NCI-H1092 treated with DMSO at 0.1 percent for 48 hours (cell line): Measurements from ENCODE around the gene POLR2I.
A peak's percentile ranks its signal among the peaks of the same experiment; 100 is the strongest.
"Not testable (repeated sequence)": the region's sequence is repeated elsewhere in the genome, so short reads cannot be mapped to it uniquely, and the experiment has no call there.

Source experiments
- DNase-seq: peaks from one replicate; lab custom pipeline; 2025; lab: John Stamatoyannopoulos, UW

Gene POLR2I

GRCh38 chr19:36114721-36115452, at the start of gene POLR2I:
TSS of gene POLR2I (minus strand) at chr19:36114875. CDS start at chr19:36114856, 19 bp downstream.
- DNase-seq = peak; percentile 98

DNA sequence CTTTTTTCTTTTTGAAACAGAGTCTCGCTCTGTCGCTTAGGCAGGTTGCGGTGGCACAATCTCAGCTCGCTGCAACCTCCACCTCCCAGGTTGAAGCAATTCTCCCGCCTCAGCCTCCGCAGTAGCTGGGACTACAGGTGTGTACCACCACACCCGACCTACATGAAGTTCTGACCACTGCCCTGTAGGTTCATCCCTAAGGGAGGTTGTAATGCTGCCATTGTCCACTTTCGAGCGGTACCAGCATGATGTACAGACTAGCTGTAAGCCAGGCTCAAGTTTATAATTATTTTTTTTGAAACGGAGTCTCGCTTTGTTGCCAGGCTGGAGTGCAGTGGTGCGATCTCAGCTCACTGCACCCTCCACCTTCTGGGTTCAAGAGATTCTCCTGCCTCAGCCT, 49.1 kb upstream of the POLR2I start:
- no peak for DNase-seq

DNA sequence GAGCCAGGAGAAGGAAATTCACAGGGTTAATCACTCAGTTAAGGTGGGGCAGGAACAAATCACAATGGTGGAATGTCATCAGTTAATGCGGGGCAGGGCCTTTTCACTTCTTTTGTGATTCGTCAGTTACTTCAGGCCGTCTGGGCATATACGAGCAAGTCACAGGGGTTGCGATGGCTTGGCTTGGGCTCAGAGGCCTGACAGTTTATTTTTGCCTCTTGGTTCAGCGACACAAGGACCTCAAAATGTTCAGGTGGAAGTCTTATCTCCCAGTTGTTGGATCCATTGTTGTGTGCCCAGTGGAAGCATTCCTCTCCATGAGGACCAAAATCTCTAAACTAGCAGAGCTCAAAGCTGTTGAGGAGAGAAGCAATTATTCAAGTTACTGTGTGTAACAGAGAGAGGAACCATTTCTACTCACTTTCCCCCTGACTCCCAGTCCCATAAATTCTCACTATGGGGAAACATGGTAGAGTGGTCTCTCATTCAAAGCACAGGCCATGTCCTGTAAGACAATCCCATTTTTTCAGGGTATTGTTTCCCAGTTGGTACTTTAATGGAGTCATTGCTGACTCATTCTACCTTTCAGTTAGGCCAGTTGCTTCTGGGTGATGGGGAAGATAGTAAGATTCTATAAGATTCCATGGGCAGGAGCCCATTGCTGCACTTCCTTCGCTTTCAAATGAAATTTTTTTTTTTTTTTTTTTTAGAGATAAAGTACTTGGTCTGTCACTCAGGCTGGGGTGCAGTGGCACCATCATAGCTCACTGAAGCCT, 46.3 kb upstream of the POLR2I start:
- no peak for DNase-seq

DNA sequence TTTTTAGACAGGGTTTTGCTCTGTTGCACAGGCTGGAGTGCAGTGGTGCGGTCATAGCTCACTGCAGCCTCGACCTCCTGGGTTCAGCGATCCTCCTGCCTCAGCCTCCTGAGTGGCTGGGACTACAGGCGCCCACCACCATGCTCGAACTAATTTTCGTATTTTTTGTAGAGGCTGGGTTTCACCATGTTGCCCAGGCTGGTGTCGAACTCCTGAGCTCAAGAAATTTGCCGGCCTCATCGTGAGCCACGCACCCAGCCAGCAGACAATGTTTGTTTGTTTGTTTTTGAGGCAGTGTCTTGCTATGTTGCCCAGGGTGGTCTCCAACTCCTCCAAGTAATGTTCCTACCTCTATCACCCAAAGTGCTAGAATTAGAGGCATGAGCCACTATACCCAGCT, 38.5 kb upstream of the POLR2I start:
- no peak for DNase-seq

DNA sequence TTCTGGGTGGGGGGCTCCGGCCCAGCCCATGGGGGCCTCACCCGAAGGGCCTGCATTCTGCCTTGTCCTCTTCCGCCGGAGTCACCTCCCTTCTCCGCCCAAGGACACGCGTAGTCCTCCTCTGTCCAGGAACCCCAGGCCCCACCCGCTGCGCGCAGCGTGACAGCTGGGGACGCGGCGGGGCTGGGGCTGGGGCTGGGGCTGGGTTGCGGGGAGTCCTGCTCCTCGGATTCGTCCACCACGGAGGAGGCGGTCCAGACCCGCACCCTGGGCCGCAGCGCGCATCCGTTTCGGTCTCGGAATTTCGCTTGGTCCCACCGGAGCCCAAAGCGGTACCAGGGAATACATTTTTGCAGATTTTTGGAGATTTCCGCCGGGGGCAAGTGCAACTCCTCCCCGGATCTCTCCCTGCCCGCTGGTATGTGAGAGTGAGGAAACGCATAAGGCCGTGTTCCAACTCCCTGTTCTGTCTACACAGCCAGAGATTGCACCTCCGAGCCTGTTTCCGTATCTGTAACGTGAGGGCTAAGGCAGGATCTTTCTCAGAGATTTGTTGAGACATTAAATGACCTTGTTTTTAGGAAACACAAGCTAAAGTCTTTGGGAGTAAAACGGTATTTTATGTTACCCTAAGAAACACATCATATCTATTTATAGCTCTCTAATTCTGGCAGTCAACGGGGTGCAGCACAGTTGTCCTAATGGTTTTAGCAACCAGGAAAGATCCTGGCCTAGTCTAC, 37.8 kb upstream of the POLR2I start, which contains the start of gene COX7A1:
Gene COX7A1, minus strand, starts transcription at position 96 of the 740 bp plus-strand sequence. Its CDS starts 40 bp downstream, at position 56.
- DNase-seq = no peak

GRCh38 chr19:36152019-36152351, 37.3 kb upstream of the POLR2I start:
- no peak for DNase-seq

DNA sequence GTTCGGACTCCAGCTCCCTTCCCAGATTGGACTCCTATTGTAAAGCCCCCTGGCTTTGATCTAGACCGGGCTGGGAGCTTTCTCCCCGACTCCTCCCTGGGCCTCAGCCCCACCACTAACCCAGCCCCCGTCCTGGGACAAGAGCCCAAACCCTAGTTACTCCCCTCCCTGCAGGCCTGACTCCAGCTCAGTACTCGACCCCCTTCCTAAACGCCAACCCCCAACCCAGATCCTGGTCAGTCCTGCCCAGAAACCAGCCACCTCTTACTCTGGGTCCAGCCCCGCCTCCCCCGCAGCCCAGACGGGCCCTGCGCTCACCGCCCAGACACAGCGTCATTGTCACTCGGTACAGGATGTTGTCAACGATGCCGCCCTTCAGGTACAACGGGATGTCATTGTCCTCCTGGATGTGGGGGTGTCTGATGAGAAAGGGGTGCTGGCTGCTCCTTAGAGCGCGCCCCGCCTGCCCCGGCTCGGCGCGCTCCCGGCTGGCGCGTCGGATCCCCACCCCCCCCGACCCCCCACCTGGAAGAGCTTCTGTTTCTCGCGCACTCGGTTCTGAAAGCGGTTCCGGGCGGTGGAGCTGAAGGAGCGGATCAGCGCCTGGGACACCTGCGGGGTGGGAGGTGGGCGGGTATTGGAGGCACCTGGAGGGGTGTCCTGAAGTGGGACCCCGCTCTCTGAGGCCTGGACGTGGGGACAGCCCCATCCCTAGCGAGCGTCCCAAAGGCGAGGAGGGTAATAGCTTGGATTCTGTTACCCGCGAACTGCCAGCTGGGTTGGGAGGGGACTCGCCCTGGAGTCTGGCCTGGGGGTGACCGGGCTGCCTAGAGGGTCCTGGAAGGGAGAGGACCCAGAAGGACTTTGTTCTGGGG, 36.7 kb upstream of the POLR2I start:
- DNase-seq = no peak

DNA sequence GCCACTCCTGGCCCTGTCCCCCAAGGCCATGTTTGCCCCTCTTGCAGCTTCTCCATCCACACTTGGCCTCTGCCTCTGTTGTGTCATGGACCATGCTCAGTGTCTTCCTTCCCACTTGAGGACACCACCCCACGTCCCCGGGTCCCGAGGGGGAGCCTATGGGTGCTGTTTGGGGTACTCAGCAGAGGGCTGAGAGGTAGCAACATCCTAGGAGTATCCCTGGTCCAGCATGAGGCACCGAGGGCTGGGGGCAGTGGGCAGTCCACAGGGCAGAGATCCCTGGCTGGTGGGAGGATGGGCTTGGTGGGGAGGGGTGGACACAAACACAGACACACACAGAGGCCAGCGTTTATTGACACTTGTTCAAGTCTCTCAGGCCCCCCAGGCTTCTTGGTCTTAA, 35.9 kb upstream of the POLR2I start:
- no peak for DNase-seq

DNA sequence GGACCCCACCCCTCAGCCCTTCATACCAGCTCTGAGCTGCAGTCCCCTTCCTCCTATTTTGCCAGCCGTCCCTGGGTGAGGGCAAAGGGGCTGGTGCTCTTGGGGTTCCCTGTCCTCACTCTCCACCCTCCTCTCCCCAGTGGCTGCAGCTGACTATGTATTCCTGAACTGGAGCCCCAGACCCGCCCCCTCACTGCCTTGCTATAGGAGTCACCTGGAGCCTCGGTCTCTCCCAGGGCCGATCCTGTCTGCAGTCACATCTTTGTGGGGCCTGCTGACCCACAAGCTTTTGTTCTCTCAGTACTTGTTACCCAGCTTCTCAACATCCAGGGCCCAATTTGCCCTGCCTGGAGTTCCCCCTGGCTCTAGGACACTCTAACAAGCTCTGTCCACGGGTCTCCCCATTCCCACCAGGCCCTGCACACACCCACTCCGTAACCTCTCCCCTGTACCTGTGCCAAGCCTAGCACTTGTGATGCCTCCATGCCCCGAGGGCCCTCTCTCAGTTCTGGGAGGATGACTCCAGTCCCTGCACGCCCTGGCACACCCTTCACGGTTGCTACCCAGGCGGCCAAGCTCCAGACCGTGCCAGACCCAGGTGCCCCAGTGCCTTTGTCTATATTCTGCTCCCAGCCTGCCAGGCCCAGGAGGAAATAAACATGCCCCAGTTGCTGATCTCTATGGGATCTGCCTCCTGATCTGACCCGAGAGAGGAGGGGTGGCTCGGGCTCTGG, 35.2 kb upstream of the POLR2I start:
- no peak for DNase-seq

GRCh38 chr19:36144624-36145023, 29.9 kb upstream of the POLR2I start:
- DNase-seq = no peak

DNA sequence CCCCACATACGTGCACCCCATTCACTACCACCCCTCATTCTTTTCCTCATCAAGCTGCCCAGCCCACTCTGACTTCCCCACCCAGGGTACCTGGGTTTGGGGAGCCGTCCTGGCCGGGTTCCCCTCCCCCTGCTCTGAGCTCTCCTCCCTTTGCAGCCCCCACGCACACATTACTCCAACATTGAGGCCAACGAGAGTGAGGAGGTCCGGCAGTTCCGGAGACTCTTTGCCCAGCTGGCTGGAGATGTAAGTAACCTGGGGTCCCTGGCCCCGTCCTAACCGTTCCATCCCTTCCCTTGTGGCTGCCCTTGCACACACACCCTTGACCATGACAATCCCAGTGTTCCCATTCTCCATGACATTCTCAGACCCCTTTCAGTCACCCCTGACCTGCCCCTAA, 27.8 kb upstream of the POLR2I start:
- no peak for DNase-seq

DNA sequence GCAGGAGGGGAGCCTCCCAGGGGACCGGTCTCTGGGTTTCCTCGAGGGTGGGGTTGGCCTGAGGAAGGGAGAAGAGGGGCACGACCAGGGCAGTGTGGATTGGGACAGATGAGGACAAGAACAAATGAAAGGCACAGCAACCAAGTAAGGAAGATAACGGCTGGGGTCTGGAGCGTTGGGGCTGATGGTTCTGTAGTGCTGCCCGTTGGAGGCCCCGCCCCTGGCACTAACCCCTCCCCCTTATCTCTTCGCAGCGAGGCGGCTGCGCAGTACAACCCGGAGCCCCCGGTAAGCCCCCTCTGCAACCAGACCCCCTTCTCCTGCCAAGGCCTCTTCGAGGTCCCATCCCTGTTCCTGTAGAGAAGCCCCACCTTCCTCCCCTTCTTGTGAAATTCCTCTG, 27.4 kb upstream of the POLR2I start:
- DNase-seq = no peak

DNA sequence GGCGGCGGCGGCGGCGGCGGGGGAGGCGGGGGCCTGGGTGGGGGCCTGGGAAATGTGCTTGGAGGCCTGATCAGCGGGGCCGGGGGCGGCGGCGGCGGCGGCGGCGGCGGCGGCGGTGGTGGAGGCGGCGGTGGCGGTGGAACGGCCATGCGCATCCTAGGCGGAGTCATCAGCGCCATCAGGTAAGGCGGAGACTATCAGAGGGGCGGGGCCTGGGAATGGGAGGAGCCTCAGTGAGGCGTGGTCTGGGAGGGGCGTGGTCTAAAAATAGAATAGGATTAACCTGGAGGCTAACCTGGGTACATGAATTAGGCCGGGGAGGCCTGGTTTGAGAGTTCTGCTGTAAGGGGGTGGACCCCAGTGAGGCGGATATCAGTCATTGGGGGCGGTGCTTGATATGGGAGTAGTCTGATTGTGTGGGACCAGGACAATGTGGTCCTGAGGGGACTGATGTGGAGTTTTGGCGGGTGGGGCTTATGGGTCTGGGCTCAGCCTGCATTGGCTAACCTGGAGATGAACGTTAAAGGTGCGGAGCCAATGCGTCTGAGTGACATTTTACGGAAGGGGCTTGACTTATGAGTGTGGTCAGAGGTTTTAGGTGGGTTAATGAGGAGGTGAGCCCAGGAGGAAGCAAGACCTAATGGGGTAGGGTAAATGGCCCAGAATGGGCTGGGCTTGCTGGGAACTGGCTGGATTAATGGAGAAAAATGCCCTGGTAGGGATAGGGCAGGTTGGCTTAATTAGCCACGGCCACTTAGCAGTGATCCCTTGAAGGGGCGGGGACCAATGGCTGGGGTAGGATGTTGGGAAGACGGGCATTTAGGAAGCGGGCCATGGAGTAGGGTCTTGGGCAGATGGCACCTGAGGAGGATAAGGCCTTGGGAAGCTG, 26.6 kb upstream of the POLR2I start:
- DNase-seq = peak; percentile 70

GRCh38 chr19:36140304-36141038, 25.8 kb upstream of the POLR2I start:
- DNase-seq = peak; percentile 70

DNA sequence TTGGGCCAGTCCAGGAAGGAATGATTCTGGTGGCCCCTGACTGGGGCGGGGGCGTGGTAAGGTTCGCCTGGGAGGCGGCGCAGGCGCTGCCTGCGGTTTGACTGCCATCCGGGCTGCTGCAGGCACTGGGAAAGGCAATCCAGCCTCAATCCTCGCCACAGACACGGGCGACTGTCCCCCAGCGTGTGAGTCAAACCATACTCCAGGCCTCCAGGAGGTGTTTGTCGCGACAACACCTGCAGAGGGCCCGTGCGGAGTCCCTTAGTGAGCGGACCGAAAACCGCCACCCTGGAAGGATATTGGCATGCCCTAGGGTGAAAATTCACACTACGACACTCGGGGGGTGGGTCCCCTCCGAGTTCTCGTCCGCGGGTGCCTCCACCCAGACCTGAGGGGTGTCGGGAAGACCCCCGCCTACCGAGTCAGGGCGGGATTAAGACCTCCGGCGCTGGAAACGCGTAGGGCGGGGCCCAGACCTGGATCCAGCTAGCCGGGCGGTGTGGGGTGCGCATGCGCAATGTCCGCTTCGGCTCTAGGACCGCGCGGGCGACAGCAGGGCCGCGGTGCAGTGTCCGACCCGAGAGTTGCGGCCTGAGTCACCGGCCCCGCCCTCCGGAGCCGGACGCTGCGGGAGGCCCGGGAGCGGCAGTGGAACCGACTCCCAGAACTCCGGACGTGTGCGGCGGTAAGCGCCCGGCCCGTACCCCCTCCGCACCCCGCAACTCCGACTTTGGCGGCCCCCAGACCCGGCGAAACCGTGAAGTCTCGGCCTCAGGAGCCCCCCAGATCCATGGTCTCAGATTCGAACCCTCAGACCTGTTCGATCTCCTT, 25.0 kb upstream of the POLR2I start, which contains the start of gene CAPNS1:
Gene CAPNS1, plus strand, starts transcription at position 594 of the 831 bp plus-strand sequence. CDS start 946 bp downstream, outside the sequence.
- peak; percentile 86 for DNase-seq

DNA sequence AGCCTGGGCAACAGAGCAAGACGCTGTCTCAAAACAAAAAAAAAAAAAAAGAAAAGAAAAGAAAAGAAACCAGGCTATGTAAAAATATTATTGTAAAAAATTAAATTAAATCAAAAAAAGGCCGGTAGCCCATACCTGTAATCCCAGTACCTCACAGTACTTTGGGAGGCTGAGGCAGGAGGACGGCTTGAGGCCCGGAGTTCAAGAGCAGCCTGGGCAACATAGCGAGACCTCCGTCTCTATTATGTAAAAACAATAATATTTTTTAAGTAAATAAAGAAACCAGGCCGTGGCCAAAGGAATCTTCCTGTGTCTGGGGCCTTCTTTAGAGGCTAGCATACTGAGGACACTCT, 24.4 kb upstream of the POLR2I start:
- DNase-seq = no peak

- peak; percentile 42 for DNase-seq
These were observed 22.4 kb upstream of the POLR2I start for GRCh38 chr19:36136964-36137686.

GRCh38 chr19:36134867-36135266, 20.2 kb upstream of the POLR2I start:
- DNase-seq = not testable (repeated sequence)
